OCI-LY3 (cell line): ENCODE data around the gene FKBP2.

Experiments used
- H2AFZ ChIP-seq: fragments of 200-600, 300-600 bp; shearing (Covaris generic); 2 replicates; pipeline ENCODE4 v1.6.0; 2014; ENCODE audit warnings: antibody characterized with exemption, low read depth, low read length
- H3K27ac ChIP-seq: fragments of 200-600, 300-600 bp; sonication (generic); 2 replicates; pipeline ENCODE4 v1.5.1; 2014; ENCODE audit warnings: mild to moderate bottlenecking, low read length, moderate library complexity, mixed read lengths
- H3K27me3 ChIP-seq: fragments of 200-600, 300-600 bp; sonication (generic); 2 replicates; pipeline ENCODE4 v1.6.1; 2014; ENCODE audit warnings: low read depth, low read length, mixed read lengths
- H3K36me3 ChIP-seq: fragments of 200-600, 300-600 bp; sonication (generic); replicated peaks from 2 replicates; pipeline ENCODE3; 2014; ENCODE audit warnings: low read depth, low read length, mixed read lengths
- H3K4me1 ChIP-seq: fragments of 300-600, 200-600 bp; sonication (generic); 2 replicates; pipeline ENCODE4 v1.6.1; 2014; ENCODE audit warnings: low read length, mixed read lengths
- H3K4me2 ChIP-seq: fragments of 200-600, 300-600 bp; sonication (generic); 2 replicates; pipeline ENCODE4 v1.6.1; 2014; ENCODE audit warnings: low read length, mixed read lengths
- H3K4me3 ChIP-seq: fragments of 300-600, 200-600 bp; sonication (generic); 2 replicates; pipeline ENCODE4 v1.5.1; 2014; ENCODE audit warnings: antibody characterized with exemption, mild to moderate bottlenecking, low read length, moderate library complexity
- H3K79me2 ChIP-seq: fragments of 300-600, 200-600 bp; shearing (Covaris generic); 2 replicates; pipeline ENCODE4 v1.6.1; 2014; ENCODE audit warnings: mild to moderate bottlenecking, low read length, mixed read lengths
- H3K9ac ChIP-seq: fragments of 300-600, 200-600 bp; shearing (Covaris generic); 2 replicates; pipeline ENCODE4 v1.6.0; 2014; ENCODE audit warnings: mild to moderate bottlenecking, low read length, moderate library complexity
- H3K9me3 ChIP-seq: fragments of 200-600, 300-600 bp; shearing (Covaris generic); 2 replicates; pipeline ENCODE4 v1.6.1; 2014; ENCODE audit warnings: low read length, mixed read lengths; ENCODE audit not compliant: insufficient read depth
- H4K20me1 ChIP-seq: fragments of 200-600, 300-600 bp; sonication (generic); 2 replicates; pipeline ENCODE4 v1.6.1; 2016; ENCODE audit warnings: low read length, mixed read lengths; ENCODE audit not compliant: insufficient read depth
- CTCF ChIP-seq: fragments of 200-600, 300-600 bp; sonication (generic); IDR thresholded peaks from 2 replicates; pipeline ENCODE4 v1.5.1; 2014; ENCODE audit warnings: antibody characterized with exemption, low read length, low read depth
- EZH2phosphoT487 ChIP-seq: fragments of 200-600 bp; shearing (Covaris generic); IDR thresholded peaks from 2 replicates; pipeline ENCODE4 v1.6.1; 2018; ENCODE audit warnings: antibody characterized with exemption, mixed run types, low read depth

The FKBP2 gene

GRCh38 chr11:64289002-64289564 is 48.2 kb downstream of the FKBP2 start:
- no peak overlapping the region for H3K9ac ChIP-seq
- no peaks in the 10 kb centered on the region for H3K27me3 ChIP-seq
- H4K20me1 ChIP-seq, result no peaks in the 10 kb centered on the region
- no peaks in the 10 kb centered on the region for H3K36me3 ChIP-seq
- H3K4me1 ChIP-seq, result peaks cover 8% of the 10 kb centered on the region
- TF ChIP-seq EZH2phosphoT487 (no peak), CTCF (no peak)
- no peak overlapping the region for H3K4me3 ChIP-seq
- no peaks in the 10 kb centered on the region for H3K9me3 ChIP-seq
- peaks cover under 1% of the 10 kb centered on the region; the same call in 1 of the 2 replicates for H3K79me2 ChIP-seq
- H2AFZ ChIP-seq, result no peak overlapping the region
- no peak overlapping the region for H3K27ac ChIP-seq
- H3K4me2 ChIP-seq, result no peak overlapping the region

- Histone ChIP-seq H3K9me3 (no peaks in the 10 kb centered on the region), H2AFZ (no peak overlapping the region), H3K9ac (no peak overlapping the region), H3K4me1 (peaks cover 8% of the 10 kb centered on the region), H3K4me3 (no peak overlapping the region), H3K36me3 (no peaks in the 10 kb centered on the region), H3K27ac (no peak overlapping the region), H3K4me2 (no peak overlapping the region), H3K27me3 (peaks cover 9% of the 10 kb centered on the region; the same call in 1 of the 2 replicates), H3K79me2 (no peaks in the 10 kb centered on the region), H4K20me1 (no peaks in the 10 kb centered on the region)
- no peak for TF ChIP-seq EZH2phosphoT487
- TF ChIP-seq CTCF, result no peak
Measured at GRCh38 chr11:64290352-64291261, 49.7 kb downstream of the FKBP2 start.

GRCh38 chr11:64291262-64291751 is 50.4 kb downstream of the FKBP2 start, which contains the start of gene KCNK4:
KCNK4 (plus strand) TSS chr11:64291302; CDS start chr11:64293019, 1,717 bp downstream.
- Histone ChIP-seq H4K20me1 (no peaks in the 10 kb centered on the region), H3K9me3 (no peaks in the 10 kb centered on the region), H2AFZ (no peak within 1 kb of the TSS), H3K4me2 (no peak within 1 kb of the TSS), H3K4me3 (no peak within 1 kb of the TSS), H3K27ac (no peak within 1 kb of the TSS), H3K27me3 (peaks cover 12% of the 10 kb centered on the region; the same call in 1 of the 2 replicates), H3K9ac (no peak within 1 kb of the TSS), H3K4me1 (peaks cover 4% of the 10 kb centered on the region), H3K36me3 (no peaks in the 10 kb centered on the region), H3K79me2 (no peaks in the 10 kb centered on the region)
- TF ChIP-seq CTCF (no peak), EZH2phosphoT487 (no peak)

- no peaks in the 10 kb centered on the region for H3K9me3 ChIP-seq
- TF ChIP-seq EZH2phosphoT487 (no peak), CTCF (no peak)
- no peak overlapping the region for H3K4me3 ChIP-seq
- H3K9ac ChIP-seq, result no peak overlapping the region
- peaks cover 16% of the 10 kb centered on the region; the same call in 1 of the 2 replicates for H3K27me3 ChIP-seq
- H3K4me1 ChIP-seq, result no peaks in the 10 kb centered on the region
- no peaks in the 10 kb centered on the region for H3K36me3 ChIP-seq
- H3K4me2 ChIP-seq, result no peak overlapping the region
- no peaks in the 10 kb centered on the region for H3K79me2 ChIP-seq
- no peak overlapping the region for H3K27ac ChIP-seq
- H4K20me1 ChIP-seq, result no peaks in the 10 kb centered on the region
- H2AFZ ChIP-seq, result no peak overlapping the region
Measured at GRCh38 chr11:64291752-64292459, 51.0 kb downstream of the FKBP2 start.
